Endothelial cell of umbilical vein (primary cell): Measurements from ENCODE around the gene NCOA7.

Experiments
- CTCF ChIP-seq, 2 donors: IDR thresholded peaks; 1 replicate in 1 of 2; 2 replicates in 1 of 2; pipeline ENCODE4 v1.5.1; 2011; ENCODE audit warnings: low read length in 2 of 2, mild to moderate bottlenecking in 2 of 2, moderate library complexity in 2 of 2, control low read depth in 1 of 2, inconsistent platforms in 1 of 2, low read depth in 1 of 2; ENCODE audit not compliant: insufficient read depth in 1 of 2; ENCODE audit errors: extremely low read depth in 1 of 2
- EZH2 ChIP-seq: IDR thresholded peaks from 2 replicates; pipeline ENCODE4 v1.6.1; 2012; ENCODE audit warnings: borderline replicate concordance, low read depth, mild to moderate bottlenecking, moderate library complexity, low read length, inconsistent platforms; ENCODE audit not compliant: severe bottlenecking
- FOS ChIP-seq: IDR thresholded peaks from 2 replicates; pipeline ENCODE4 v1.6.1; 2011; ENCODE audit warnings: mild to moderate bottlenecking, low read length, moderate library complexity, borderline replicate concordance; ENCODE audit not compliant: insufficient read depth
- MAX ChIP-seq: IDR thresholded peaks from 2 replicates; pipeline ENCODE4 v1.6.1; 2011; ENCODE audit not compliant: insufficient read depth, insufficient read length
- MYC ChIP-seq: IDR thresholded peaks from one replicate; pipeline ENCODE4 v1.6.1; 2011; ENCODE audit warnings: mild to moderate bottlenecking, low read depth, low read length

GRCh38 chr6:125773387-125774341 lies 17.1 kb upstream of the NCOA7 start:
- TF ChIP-seq MAX (no peak), EZH2 (no peak), CTCF (IDR thresholded peaks at IDR 0.05; ENCODE audit: extremely low read depth in 1 of 2, insufficient read depth in 1 of 2, low read depth in 1 of 2, low read length in 2 of 2) (no peak), FOS (no peak), MYC (no peak)
